Mesothelial cell of epicardium (in vitro differentiated cells): ENCODE data around the gene CPLX4. TPM values are rescaled to one million over a fixed set of nuclear protein-coding genes. Genes with fewer than 3 reads are reported as not detected.

ENCODE experiments used
- DNase-seq, 2 experiments: peaks; one replicate each; pipeline ENCODE4 v3.0.0; 2021; ENCODE audit warnings: low spot score in 2 of 2; ENCODE audit not compliant: unreplicated experiment in 2 of 2
- H3K27ac Mint-ChIP-seq: 2 replicates; pipeline ENCODE4 v1.8.0; 2021; ENCODE audit warnings: mixed read lengths
- H3K27me3 Mint-ChIP-seq: 2 replicates; pipeline ENCODE4 v1.8.0; 2021; ENCODE audit warnings: low read depth, mixed read lengths
- H3K36me3 Mint-ChIP-seq: 2 replicates; pipeline ENCODE4 v1.8.0; 2021; ENCODE audit warnings: mixed read lengths
- H3K4me1 Mint-ChIP-seq: 2 replicates; pipeline ENCODE4 v1.8.0; 2021; ENCODE audit warnings: mixed read lengths
- H3K4me3 Mint-ChIP-seq: 2 replicates; pipeline ENCODE4 v1.8.0; 2021; ENCODE audit warnings: mild to moderate bottlenecking, moderate library complexity, mixed read lengths
- H3K9me3 Mint-ChIP-seq: 2 replicates; pipeline ENCODE4 v1.8.0; 2021; ENCODE audit warnings: mixed read lengths
- total RNA-seq: library from RNA; stranded (reverse); gene quantifications from 3 replicates; pipeline ENCODE4 v1.2.1, GENCODE V29; 2021
- TF ChIP-seq, protein P1 (sequence below): fragments of 200-600 bp; sonication (generic); IDR thresholded peaks from one replicate; pipeline ENCODE4 v1.5.0; 2021; ENCODE audit warnings: antibody characterized with exemption; ENCODE audit not compliant: unreplicated experiment

Gene CPLX4
- total RNA-seq, 1 donor from 2014 or later: not detected

DNA sequence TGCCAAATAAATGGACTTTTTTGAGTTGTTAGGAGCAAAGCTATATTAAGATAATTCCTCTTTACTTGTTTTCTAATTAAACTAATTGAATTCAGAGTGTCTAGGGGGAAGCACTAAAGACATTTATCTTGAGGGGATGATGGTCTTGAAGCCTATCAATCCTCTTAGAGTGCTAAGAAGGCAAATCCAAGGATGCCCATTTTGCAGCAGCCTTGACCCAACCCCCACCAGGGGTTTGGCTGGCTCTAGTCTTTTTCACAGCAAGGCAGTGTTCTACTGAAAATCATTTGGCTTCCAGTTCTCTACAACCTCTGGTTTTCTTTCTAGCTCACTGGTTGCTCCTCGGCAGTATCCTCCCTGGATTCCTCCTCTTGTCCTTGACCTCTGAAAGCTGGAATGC, 38.7 kb downstream of the CPLX4 start:
- Mint-ChIP-seq H3K36me3 (no peaks in the 10 kb centered on the region), H3K27ac (no peak overlapping the region), H3K9me3 (no peaks in the 10 kb centered on the region), H3K4me1 (no peaks in the 10 kb centered on the region), H3K27me3 (peaks cover 99% of the 10 kb centered on the region), H3K4me3 (no peak overlapping the region)
- no peak for DNase-seq
- TF ChIP-seq, protein P1, sequence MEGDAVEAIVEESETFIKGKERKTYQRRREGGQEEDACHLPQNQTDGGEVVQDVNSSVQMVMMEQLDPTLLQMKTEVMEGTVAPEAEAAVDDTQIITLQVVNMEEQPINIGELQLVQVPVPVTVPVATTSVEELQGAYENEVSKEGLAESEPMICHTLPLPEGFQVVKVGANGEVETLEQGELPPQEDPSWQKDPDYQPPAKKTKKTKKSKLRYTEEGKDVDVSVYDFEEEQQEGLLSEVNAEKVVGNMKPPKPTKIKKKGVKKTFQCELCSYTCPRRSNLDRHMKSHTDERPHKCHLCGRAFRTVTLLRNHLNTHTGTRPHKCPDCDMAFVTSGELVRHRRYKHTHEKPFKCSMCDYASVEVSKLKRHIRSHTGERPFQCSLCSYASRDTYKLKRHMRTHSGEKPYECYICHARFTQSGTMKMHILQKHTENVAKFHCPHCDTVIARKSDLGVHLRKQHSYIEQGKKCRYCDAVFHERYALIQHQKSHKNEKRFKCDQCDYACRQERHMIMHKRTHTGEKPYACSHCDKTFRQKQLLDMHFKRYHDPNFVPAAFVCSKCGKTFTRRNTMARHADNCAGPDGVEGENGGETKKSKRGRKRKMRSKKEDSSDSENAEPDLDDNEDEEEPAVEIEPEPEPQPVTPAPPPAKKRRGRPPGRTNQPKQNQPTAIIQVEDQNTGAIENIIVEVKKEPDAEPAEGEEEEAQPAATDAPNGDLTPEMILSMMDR: no peak

- DNase-seq: no peak
Observed at GRCh38 chr18:59279193-59279592, 39.3 kb downstream of the CPLX4 start.

GRCh38 chr18:59278793-59279192, 39.7 kb downstream of the CPLX4 start:
- H3K27me3 Mint-ChIP-seq: peaks cover 99% of the 10 kb centered on the region
- TF ChIP-seq, protein P1: no peak
- no peaks in the 10 kb centered on the region for H3K36me3 Mint-ChIP-seq
- H3K27ac Mint-ChIP-seq: no peak overlapping the region
- H3K9me3 Mint-ChIP-seq: no peaks in the 10 kb centered on the region
- H3K4me1 Mint-ChIP-seq: peaks cover 4% of the 10 kb centered on the region
- no peak for DNase-seq
- no peak overlapping the region for H3K4me3 Mint-ChIP-seq

More at GRCh38 chr18:59279193-59279592, 39.3 kb downstream of the CPLX4 start:
- H3K36me3 Mint-ChIP-seq: no peaks in the 10 kb centered on the region
- no peak overlapping the region for H3K4me3 Mint-ChIP-seq
- peaks cover under 1% of the 10 kb centered on the region for H3K4me1 Mint-ChIP-seq
- no peaks in the 10 kb centered on the region for H3K9me3 Mint-ChIP-seq
- TF ChIP-seq, protein P1: no peak
- H3K27ac Mint-ChIP-seq: no peak overlapping the region
- H3K27me3 Mint-ChIP-seq: peaks cover 99% of the 10 kb centered on the region

- TF ChIP-seq, protein P1: no peak
- Mint-ChIP-seq H3K4me3 (no peak overlapping the region), H3K27ac (no peak overlapping the region), H3K4me1 (peaks cover 8% of the 10 kb centered on the region), H3K9me3 (no peaks in the 10 kb centered on the region), H3K36me3 (no peaks in the 10 kb centered on the region), H3K27me3 (peaks cover 93% of the 10 kb centered on the region)
- DNase-seq: no peak
Observed at GRCh38 chr18:59276047-59276446, 42.4 kb downstream of the CPLX4 start.

GRCh38 chr18:59275406-59275949, 43.0 kb downstream of the CPLX4 start:
- Mint-ChIP-seq H3K36me3 (no peaks in the 10 kb centered on the region), H3K4me1 (peaks cover 8% of the 10 kb centered on the region), H3K9me3 (no peaks in the 10 kb centered on the region), H3K27ac (no peak overlapping the region), H3K4me3 (no peak overlapping the region), H3K27me3 (peaks cover 93% of the 10 kb centered on the region)
- TF ChIP-seq, protein P1: no peak
- no peak for DNase-seq

DNA sequence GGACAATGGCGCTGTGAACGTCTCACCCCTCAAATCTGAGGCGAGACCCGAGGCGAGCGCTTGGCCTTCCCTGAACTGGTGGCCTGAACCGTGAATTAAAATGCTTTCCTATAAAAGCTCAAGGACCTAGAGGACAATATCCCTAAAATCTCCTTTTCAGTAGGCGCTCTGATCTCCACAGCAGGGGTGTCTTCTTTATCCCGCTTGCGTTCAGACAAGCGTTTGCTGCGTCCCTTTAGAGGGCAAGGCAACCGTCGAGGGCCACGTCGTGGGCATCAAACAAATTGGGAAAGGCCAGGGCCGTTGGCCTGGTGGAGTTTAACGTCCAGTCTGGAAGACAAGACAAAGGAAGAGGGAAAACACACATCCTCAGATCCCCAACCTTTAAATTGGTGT, 43.9 kb downstream of the CPLX4 start:
- no peak overlapping the region for H3K4me3 Mint-ChIP-seq
- no peaks in the 10 kb centered on the region for H3K9me3 Mint-ChIP-seq
- H3K27me3 Mint-ChIP-seq: peaks cover 92% of the 10 kb centered on the region
- TF ChIP-seq, protein P1: no peak
- no peaks in the 10 kb centered on the region for H3K36me3 Mint-ChIP-seq
- peaks cover 11% of the 10 kb centered on the region for H3K4me1 Mint-ChIP-seq
- no peak overlapping the region for H3K27ac Mint-ChIP-seq
- no peak for DNase-seq
